Neuron (in vitro differentiated cells): Measurements from ENCODE around the gene EMP2.
"Not testable (repeated sequence)": the region's sequence is repeated elsewhere in the genome, so short reads cannot be mapped to it uniquely, and the experiment has no call there.

Experiments
- H2AFZ ChIP-seq: one replicate; pipeline ENCODE4 v1.6.1; 2013; ENCODE audit warnings: low read depth, mild to moderate bottlenecking, inconsistent platforms, low read length, moderate library complexity
- H3K27me3 ChIP-seq: one replicate; pipeline ENCODE4 v1.6.1; 2013; ENCODE audit warnings: low read length; ENCODE audit not compliant: insufficient read depth
- H3K36me3 ChIP-seq: one replicate; pipeline ENCODE4 v1.6.1; 2013; ENCODE audit warnings: low read length; ENCODE audit not compliant: insufficient read depth
- H3K4me1 ChIP-seq: one replicate; pipeline ENCODE4 v1.6.1; 2013; ENCODE audit warnings: low read length; ENCODE audit not compliant: insufficient read depth
- H3K4me3 ChIP-seq: 2 replicates; pipeline ENCODE4 v1.5.1; 2013; ENCODE audit warnings: mild to moderate bottlenecking, low read length, moderate library complexity
- H3K9me3 ChIP-seq: one replicate; pipeline ENCODE4 v1.6.1; 2013; ENCODE audit warnings: low read length

Gene EMP2

DNA sequence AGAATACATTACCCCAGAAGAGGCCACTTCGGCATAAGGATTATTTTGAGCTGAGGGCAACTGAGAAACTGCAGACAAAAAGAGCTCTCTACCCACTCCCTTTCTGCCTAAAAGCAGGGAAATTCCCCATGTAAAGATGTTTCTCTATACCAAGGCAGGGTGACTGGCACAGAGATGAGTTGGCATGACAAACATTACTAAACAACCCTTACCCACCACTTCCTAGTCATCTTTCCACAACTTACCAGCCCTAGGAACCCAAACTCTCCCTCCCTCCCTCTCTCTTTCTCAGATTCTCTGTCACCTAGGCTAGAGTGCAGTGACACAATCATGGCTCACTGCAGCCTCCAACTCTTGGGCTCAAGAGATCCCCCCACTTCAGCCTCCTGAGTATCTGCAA lies 68.6 kb downstream of the EMP2 start:
- Histone ChIP-seq H3K27me3 (no peaks in the 10 kb centered on the region), H3K9me3 (no peaks in the 10 kb centered on the region), H3K36me3 (no peaks in the 10 kb centered on the region), H3K4me1 (no peaks in the 10 kb centered on the region), H2AFZ (no peak overlapping the region), H3K4me3 (no peak overlapping the region)

DNA sequence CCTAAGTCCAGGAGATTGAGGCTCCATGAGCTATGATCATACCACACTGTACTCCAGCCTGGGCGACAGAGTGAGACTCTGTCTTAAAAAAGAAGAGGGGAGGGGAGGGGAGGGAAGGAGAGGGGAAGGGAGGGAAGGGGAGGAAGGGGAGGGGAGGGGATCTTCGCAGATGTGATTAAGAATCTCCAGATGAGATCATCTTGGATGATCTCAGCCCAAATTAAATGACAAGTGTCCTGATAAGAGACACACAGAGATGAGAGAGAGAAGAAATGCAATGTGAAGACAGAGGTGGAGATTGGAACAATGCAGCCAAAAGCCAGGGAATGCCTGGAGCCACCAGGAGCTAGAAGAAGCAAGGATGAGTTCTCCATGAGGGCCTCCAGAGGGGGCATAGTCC lies 70.1 kb downstream of the EMP2 start:
- no peaks in the 10 kb centered on the region for H3K4me1 ChIP-seq
- H3K4me3 ChIP-seq, result no peak overlapping the region
- no peaks in the 10 kb centered on the region for H3K27me3 ChIP-seq

DNA sequence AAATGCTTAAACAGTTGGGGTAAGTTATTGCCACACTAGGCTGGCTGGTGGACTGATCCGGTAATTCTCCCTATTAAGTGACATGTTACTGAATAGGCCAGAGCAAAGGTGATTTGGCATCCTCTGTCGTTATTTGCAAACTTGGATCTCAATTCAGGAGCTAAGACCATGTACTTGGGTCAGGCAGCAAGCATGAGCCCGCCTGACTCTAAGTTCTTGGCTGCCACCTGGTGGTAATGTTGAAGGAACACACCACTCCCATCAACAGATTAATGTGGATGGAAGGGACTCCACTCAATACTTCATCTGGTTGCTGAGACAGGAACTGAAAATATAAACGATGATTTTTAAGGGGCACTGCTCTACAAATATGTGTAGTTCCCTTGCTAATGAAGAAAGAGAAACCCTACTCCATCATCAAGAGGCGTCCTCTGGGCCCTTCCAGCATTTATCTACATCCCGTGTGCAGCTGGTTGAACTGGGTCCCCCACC lies 70.8 kb downstream of the EMP2 start:
- Histone ChIP-seq H2AFZ (no peak overlapping the region), H3K27me3 (no peaks in the 10 kb centered on the region), H3K4me3 (no peak overlapping the region), H3K9me3 (no peaks in the 10 kb centered on the region), H3K36me3 (no peaks in the 10 kb centered on the region), H3K4me1 (no peaks in the 10 kb centered on the region)

More for the DNA sequence above, 70.1 kb downstream of the EMP2 start:
- H3K36me3 ChIP-seq, result no peaks in the 10 kb centered on the region
- H2AFZ ChIP-seq, result no peak overlapping the region
- no peaks in the 10 kb centered on the region for H3K9me3 ChIP-seq

DNA sequence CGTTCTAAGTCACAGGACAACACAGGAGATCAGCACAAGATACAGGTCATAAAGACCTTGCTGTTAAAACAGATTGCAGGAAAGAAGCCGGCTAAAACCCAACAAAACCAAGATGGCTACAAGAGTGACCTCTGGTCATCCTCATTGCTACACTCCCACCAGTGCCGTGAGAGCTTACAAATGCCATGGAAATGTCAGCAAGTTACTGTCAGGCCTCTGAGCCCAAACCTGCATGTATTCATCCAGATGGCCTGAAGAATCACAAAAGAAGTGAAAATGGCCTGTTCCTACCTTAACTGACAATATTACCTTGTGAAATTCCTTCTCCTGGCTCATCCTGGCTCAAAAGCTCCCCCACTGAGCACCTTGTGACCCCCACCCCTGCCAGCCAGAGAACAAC lies 75.1 kb downstream of the EMP2 start:
- H3K4me1 ChIP-seq, H3K4me3 ChIP-seq, H2AFZ ChIP-seq, H3K9me3 ChIP-seq, H3K36me3 ChIP-seq, H3K27me3 ChIP-seq: not testable (repeated sequence)

DNA sequence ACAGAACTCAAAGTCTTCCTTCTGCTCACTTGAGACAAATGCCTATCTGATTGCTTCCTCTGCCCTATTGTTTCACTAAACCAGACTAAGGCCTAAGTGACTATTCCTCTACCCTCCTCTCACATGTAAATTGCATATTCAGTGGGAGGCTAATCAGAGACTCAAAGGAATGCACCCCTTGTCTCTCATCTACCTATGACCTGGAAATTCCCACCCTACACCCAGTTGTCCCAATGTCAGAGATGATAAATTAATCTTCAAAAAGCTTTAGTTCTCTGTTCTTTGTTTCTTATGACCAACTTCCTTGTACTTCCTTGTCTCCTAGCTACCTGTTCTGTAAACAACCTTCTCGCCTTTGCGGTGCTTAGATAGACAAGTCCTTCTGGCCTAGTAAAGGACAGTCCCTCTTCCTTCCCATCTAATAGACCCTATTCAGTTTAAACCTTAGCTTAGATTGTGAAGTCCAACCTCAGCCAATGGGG lies 76.0 kb downstream of the EMP2 start:
- no peaks in the 10 kb centered on the region for H3K9me3 ChIP-seq
- H3K27me3 ChIP-seq, result no peaks in the 10 kb centered on the region

DNA sequence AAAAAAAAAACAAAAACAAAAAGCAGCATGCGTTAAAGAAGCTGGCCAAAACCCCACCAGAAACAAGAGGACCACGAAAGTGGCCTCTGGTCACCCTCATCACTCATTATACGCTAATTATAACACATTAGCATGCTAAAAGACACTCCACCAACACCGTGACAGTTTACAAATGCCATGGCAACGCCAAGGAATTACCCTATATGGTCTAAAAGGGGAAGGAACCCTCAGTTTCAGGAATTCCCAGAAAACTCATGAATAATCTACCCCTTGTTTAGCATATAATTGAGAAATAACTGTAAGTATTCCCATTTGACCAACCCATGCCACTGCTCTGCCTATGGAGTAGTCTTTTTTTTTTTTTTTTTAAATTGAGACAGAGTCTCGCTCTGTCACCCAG lies 77.6 kb downstream of the EMP2 start:
- Histone ChIP-seq H3K36me3 (no peaks in the 10 kb centered on the region), H3K27me3 (no peaks in the 10 kb centered on the region), H3K9me3 (no peaks in the 10 kb centered on the region), H3K4me1 (peaks cover 3% of the 10 kb centered on the region), H2AFZ (no peak overlapping the region), H3K4me3 (no peak overlapping the region)

More for the DNA sequence above, 76.0 kb downstream of the EMP2 start:
- no peaks in the 10 kb centered on the region for H3K36me3 ChIP-seq
- peaks cover 3% of the 10 kb centered on the region for H3K4me1 ChIP-seq
- H2AFZ ChIP-seq, result no peak overlapping the region
- H3K4me3 ChIP-seq, result no peak overlapping the region

DNA sequence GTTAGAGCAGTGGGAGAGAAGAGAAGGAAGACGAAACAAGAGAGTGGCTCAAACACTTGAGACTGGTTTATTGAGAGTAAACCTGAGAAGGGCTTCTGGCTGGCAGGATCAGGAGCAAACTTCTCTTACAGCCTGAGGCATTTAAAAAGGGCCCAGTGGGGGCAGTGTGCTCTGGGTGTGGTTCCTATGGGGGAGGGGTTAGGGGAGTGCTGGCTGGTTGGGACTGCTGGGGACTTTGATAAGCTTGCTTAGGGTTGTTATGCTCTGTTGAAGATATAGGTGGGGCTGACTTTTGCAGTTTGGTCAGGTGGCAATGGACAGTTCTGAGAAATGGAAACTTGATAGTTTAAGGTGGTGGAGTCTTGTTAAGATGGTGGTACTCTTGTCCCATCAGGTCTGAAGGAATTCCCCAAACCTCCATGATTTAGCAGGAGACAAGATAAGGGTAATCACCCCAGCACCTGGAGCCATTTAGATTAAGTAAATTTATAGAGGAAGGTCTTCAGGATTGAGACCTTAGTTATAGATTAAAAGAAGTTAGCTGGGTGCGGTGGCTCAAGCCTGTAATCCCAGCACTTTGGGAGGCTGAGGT lies 79.3 kb downstream of the EMP2 start:
- Histone ChIP-seq H3K4me3 (no peak overlapping the region), H3K9me3 (no peaks in the 10 kb centered on the region), H3K27me3 (no peaks in the 10 kb centered on the region), H3K36me3 (no peaks in the 10 kb centered on the region), H3K4me1 (peaks cover 3% of the 10 kb centered on the region), H2AFZ (no peak overlapping the region)

DNA sequence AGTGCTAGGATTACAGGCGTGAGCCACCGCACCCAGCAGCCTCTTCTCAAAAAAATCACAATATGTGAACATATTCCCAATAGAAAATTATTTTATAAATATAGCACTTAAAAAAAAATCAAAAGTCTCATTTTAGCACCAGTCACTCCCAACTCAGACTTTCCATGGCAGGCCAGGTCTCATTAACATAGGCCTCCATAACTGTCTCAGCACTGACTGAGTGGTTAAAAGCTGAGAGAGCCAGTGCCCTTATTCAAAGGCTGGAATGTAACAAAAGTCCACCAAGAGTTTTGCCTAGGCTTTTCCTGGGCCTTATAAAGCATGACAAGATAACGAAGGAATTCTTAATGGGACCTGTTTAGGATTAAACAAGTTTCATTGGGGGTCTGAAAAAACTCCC lies 79.8 kb downstream of the EMP2 start:
- Histone ChIP-seq H3K36me3 (no peaks in the 10 kb centered on the region), H3K9me3 (no peaks in the 10 kb centered on the region), H3K27me3 (no peaks in the 10 kb centered on the region), H2AFZ (no peak overlapping the region), H3K4me1 (peaks cover 3% of the 10 kb centered on the region), H3K4me3 (no peak overlapping the region)

DNA sequence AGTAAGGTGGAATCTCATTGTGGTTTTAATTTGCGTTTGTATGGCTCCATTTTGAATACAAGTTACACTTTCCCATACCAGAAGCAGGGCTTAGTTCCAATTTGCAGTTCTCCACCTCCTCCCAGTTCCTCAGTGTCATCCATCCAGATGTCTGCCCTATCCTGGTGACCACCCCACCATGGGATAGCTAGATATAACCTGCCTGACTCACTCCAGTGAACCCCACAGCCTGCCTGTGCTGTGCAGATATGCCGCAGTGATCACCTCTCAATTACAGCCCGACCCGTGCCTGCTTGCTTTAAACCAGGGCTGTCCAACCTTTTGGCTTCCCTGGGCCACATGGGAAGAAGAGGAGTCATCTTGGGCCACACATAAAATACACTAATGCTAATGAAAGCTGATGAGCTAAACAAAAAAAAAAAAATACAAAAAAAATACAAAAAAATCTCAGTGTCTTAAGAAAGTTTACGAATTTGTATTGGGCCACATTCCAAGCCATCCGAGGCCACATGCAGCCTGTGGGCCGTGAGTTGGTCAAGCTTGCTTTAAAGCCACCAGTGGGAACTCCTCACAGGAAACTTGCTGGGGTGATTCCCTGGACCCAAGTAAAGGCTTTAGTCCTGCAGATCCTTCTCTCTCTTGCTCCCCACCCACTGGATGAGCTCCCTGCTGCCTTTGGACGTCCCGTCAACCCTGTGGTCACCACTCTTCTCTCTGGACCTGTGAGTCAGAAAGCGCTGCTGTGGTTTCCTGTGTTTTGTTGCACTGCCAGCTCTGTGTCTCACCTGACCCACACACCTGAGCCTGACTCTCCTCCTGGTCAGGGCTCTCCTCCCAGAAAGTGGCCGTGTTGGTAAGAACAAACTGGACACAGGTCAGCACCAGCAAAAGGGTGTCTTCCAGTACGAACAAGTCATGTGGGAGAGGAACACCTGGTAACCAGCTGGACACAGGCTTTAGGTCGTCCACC lies 83.0 kb downstream of the EMP2 start:
- Histone ChIP-seq H2AFZ (no peak overlapping the region), H3K4me3 (no peak overlapping the region), H3K36me3 (no peaks in the 10 kb centered on the region), H3K9me3 (no peaks in the 10 kb centered on the region), H3K4me1 (no peaks in the 10 kb centered on the region), H3K27me3 (no peaks in the 10 kb centered on the region)

DNA sequence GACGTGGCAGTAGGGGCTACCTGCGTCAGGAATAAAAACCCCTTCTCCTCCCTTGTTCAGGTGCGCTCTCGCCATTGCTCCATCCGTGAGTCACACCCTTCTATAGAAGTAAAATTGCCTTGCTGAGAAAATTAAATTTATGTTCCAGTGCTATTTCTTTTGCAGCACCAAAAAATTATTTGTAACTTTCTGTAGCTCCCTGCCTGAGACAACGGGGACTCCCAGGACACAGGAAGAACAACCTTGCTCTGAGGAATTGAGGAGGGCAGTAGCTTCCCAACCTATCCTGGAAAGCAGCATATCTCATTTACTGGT lies 85.4 kb downstream of the EMP2 start:
- no peak overlapping the region for H3K4me3 ChIP-seq
- H3K9me3 ChIP-seq, result no peaks in the 10 kb centered on the region
- no peaks in the 10 kb centered on the region for H3K4me1 ChIP-seq
- H3K27me3 ChIP-seq, result no peaks in the 10 kb centered on the region
- no peak overlapping the region for H2AFZ ChIP-seq
- no peaks in the 10 kb centered on the region for H3K36me3 ChIP-seq

DNA sequence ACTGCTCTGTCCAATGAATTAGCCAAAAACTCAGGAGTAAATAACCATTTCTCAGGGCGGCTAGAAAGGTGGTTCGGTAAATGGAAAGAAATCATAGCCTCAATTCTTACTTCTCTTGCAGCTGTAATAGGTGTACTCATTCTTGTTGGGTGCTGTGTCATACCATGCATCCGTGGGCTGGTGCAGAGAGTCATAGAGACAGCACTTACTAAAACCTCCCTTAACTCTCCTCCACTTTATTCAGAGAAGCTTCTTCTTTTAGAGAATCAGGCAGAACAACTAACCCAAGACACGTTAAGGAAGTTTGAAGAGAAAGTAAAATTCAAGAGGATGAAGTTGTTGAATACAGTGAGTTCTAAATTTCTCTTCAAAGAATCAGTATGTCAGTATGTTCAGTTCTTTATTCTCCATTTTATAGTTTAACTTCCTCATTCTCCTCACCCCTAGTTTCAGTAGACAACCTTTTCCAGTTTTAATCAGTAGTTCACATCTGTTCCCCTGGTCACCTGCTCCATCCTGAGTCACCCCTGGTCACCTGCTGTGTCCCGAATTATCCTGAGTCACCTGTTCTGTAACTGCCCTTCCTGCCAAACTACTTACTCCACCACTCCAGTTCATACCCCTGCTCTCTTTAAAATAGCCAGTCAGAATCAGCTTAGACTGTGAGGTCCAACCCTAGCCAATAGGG lies 85.9 kb downstream of the EMP2 start:
- Histone ChIP-seq H2AFZ (no peak overlapping the region), H3K36me3 (no peaks in the 10 kb centered on the region), H3K4me3 (no peak overlapping the region), H3K4me1 (no peaks in the 10 kb centered on the region), H3K27me3 (no peaks in the 10 kb centered on the region), H3K9me3 (no peaks in the 10 kb centered on the region)

DNA sequence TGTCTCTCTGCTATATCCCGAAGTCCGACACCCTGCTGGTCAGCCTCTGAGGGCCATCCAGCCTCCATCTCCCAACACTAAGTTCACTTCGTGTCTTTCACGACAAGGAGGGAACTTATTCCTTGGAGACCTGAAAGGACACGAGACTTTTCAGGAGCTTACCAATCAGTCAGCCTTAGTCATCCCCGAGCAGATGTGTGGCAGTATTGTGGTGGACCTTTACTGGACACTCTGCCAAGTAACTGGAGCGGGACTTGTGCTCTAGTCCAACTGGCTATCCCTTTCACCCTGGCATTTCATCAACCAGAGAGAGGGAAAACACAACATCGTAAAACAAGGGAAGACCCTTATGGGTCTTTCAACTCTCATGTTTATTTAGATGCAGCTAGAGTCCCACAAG lies 87.1 kb downstream of the EMP2 start:
- Histone ChIP-seq H3K4me1 (no peaks in the 10 kb centered on the region), H2AFZ (no peak overlapping the region), H3K27me3 (no peaks in the 10 kb centered on the region), H3K9me3 (no peaks in the 10 kb centered on the region), H3K36me3 (no peaks in the 10 kb centered on the region), H3K4me3 (no peak overlapping the region)

DNA sequence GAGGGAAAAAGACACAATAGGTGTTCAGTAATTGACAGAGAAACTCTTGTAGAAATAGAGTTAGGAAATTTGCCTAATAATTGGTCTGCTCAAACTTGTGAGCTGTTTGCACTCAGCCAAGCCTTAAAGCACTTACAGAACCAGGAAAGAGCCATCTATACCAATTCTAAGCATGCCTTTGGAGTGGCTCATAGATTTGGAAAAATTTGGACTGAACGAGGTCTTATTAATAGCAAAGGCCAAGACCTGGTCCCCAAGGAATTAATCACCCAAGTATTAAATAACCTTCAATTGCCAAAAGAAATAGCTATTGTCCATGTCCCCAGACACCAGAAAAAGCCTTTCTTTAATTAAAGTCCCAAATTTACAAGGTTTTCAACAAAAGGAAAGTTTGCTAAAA lies 90.3 kb downstream of the EMP2 start:
- H2AFZ ChIP-seq, result no peak overlapping the region
- H3K9me3 ChIP-seq, result no peaks in the 10 kb centered on the region
- no peaks in the 10 kb centered on the region for H3K27me3 ChIP-seq
- no peak overlapping the region for H3K4me3 ChIP-seq
- no peaks in the 10 kb centered on the region for H3K4me1 ChIP-seq
- no peaks in the 10 kb centered on the region for H3K36me3 ChIP-seq
